ENCODE results near the gene CWF19L2.

- TF ChIP-seq CTCF (conservative IDR thresholded peaks at IDR 0.05; ENCODE audit: low read depth, low read length), result no peak
- TF ChIP-seq EZH2 (IDR thresholded peaks at IDR 0.05; ENCODE audit: low read length, unreplicated experiment), result no peak
These were observed 48.8 kb downstream of the CWF19L2 start for GRCh38 chr11:107408762-107409211.

Measured in PC-3 (cell line).